B cell (primary cell): ENCODE data around the gene SS18L1. TPM values are rescaled to one million over a fixed set of nuclear protein-coding genes. Genes with fewer than 3 reads are reported as not detected.

Source experiments
- ATAC-seq: fragments of 200-7000 bp; cut with Tn5 transposase; one replicate; pipeline ENCODE4 v1.10.0; 2021; ENCODE audit warnings: low read depth, mild to moderate bottlenecking, moderate number of reproducible peaks, moderate library complexity
- CTCF ChIA-PET: fragments of 350-600 bp; sonication (Branson Sonifier 250); formaldehyde crosslinking; loops from one replicate; lab custom pipeline; 2021; ENCODE audit warnings: antibody characterized with exemption, inconsistent platforms; lab: Charles Lee
- POLR2A ChIA-PET: fragments of 350-600 bp; sonication (Branson Sonifier 250); formaldehyde crosslinking; loops from one replicate; lab custom pipeline; 2021; ENCODE audit warnings: antibody characterized with exemption; lab: Charles Lee
- DNase-seq: peaks from one replicate; pipeline ENCODE4 v3.0.0; 2013
- H2AFZ ChIP-seq: 2 replicates; pipeline ENCODE4 v1.6.1; 2012; ENCODE audit warnings: mild to moderate bottlenecking, low read depth, low read length; ENCODE audit not compliant: insufficient read depth, poor library complexity, severe bottlenecking
- H3K27ac ChIP-seq, 2 donors: 1 replicate in 1 of 2; 2 replicates in 1 of 2; pipeline ENCODE4 v1.5.1; 2012 to 2013; ENCODE audit warnings: low read length in 2 of 2, mild to moderate bottlenecking in 2 of 2, moderate library complexity in 1 of 2
- H3K27me3 ChIP-seq, 4 experiments: fragments of 200-600 bp in 1 of 4; sonication (generic) in 1 of 4; replicated peaks in 1 of 4; 1 replicate in 2 of 4; 2 replicates in 2 of 4; pipeline versions ENCODE4 v1.6.1 to v1.7.0; 2013 to 2016; ENCODE audit warnings: low read length in 3 of 4, mild to moderate bottlenecking in 2 of 4, mixed read lengths in 1 of 4, moderate library complexity in 1 of 4; ENCODE audit not compliant: insufficient read depth in 4 of 4, control insufficient read depth in 3 of 4; ENCODE audit errors: control extremely low read depth in 1 of 4
- H3K36me3 ChIP-seq, 2 experiments: replicated peaks in 1 of 2; 1 replicate in 1 of 2; 2 replicates in 1 of 2; pipeline versions ENCODE4 v1.6.1 to v1.7.1; 2013; ENCODE audit warnings: low read length in 1 of 2; ENCODE audit not compliant: insufficient read depth in 2 of 2, control insufficient read depth in 1 of 2; ENCODE audit errors: control extremely low read depth in 1 of 2, extremely low read depth in 1 of 2
- H3K4me1 ChIP-seq, 2 donors: fragments of 200-600 bp in 1 of 2; sonication (generic) in 1 of 2; 1 replicate in 1 of 2; 2 replicates in 1 of 2; pipeline versions ENCODE4 v1.5.1 to v1.6.1; 2013 to 2017; ENCODE audit warnings: low read length in 2 of 2; ENCODE audit not compliant: control insufficient read depth in 2 of 2, insufficient read depth in 2 of 2
- H3K4me2 ChIP-seq: replicated peaks from 2 replicates; pipeline ENCODE3; 2012; ENCODE audit warnings: mild to moderate bottlenecking, low read depth, low read length; ENCODE audit not compliant: poor library complexity, severe bottlenecking
- H3K4me3 ChIP-seq, 5 experiments: fragments of 200-600 bp in 1 of 5; sonication (generic) in 1 of 5; 1 replicate in 3 of 5; 2 replicates in 2 of 5; pipeline versions ENCODE4 v1.5.1 to v1.7.0; 2011 to 2016; ENCODE audit warnings: low read length in 4 of 5, mild to moderate bottlenecking in 4 of 5, low read depth in 2 of 5, control low read depth in 1 of 5, moderate library complexity in 1 of 5; ENCODE audit not compliant: insufficient read depth in 1 of 5; ENCODE audit errors: control extremely low read depth in 1 of 5, extremely low read depth in 1 of 5
- H3K79me2 ChIP-seq: fragments of 200-600 bp; sonication (generic); one replicate; pipeline ENCODE4 v1.6.0; 2016; ENCODE audit warnings: low read length; ENCODE audit not compliant: control insufficient read depth, insufficient read depth
- H3K9ac ChIP-seq: fragments of 200-600 bp; sonication (generic); 2 replicates; pipeline ENCODE4 v1.6.1; 2017; ENCODE audit warnings: mild to moderate bottlenecking, low read length, moderate library complexity
- H3K9me3 ChIP-seq, 3 donors: one replicate each; pipeline versions ENCODE4 v1.6.1 to v1.7.1; 2013; ENCODE audit warnings: low read length in 2 of 3; ENCODE audit not compliant: control insufficient read depth in 2 of 3, insufficient read depth in 1 of 3; ENCODE audit errors: control extremely low read depth in 1 of 3
- H4K20me1 ChIP-seq: 2 replicates; pipeline ENCODE4 v1.6.0; 2012; ENCODE audit warnings: mild to moderate bottlenecking, low read length; ENCODE audit not compliant: insufficient read depth, control insufficient read depth, poor library complexity, severe bottlenecking
- H3K27ac Mint-ChIP-seq: one replicate; pipeline ENCODE4 v1.8.0; 2021; ENCODE audit warnings: mixed read lengths
- H3K27me3 Mint-ChIP-seq: one replicate; pipeline ENCODE4 v1.8.0; 2021; ENCODE audit warnings: mixed read lengths
- H3K4me1 Mint-ChIP-seq: one replicate; pipeline ENCODE4 v1.8.0; 2021; ENCODE audit warnings: mixed read lengths
- H3K4me3 Mint-ChIP-seq: one replicate; pipeline ENCODE4 v1.8.0; 2021; ENCODE audit warnings: mixed read lengths
- H3K9me3 Mint-ChIP-seq: one replicate; pipeline ENCODE4 v1.8.0; 2022; ENCODE audit warnings: mixed read lengths; ENCODE audit not compliant: insufficient read depth
- EZH2 ChIP-seq: IDR thresholded peaks from 2 replicates; pipeline ENCODE4 v1.6.1; 2012; ENCODE audit warnings: borderline replicate concordance, low read depth, mild to moderate bottlenecking, moderate library complexity, low read length; ENCODE audit not compliant: insufficient read depth, poor library complexity, severe bottlenecking
- WGBS: methylation state at CpG from one replicate; pipeline ENCODE4 v1.1.5; 2013; ENCODE audit warnings: missing lambda C conversion rate; ENCODE audit not compliant: insufficient coverage; 5-methylcytosine and 5-hydroxymethylcytosine counted together
- intact Hi-C: fragments of 100-400 bp; cut with micrococcal nuclease; formaldehyde crosslinking; loops from one replicate; pipeline ENCODE4 v1.10.0; 2022
- polyA plus RNA-seq: library from polyadenylated mRNA; depleted of rRNA; stranded (reverse); fragments of >200 nt; gene quantifications from 2 replicates; pipeline ENCODE4 v1.2.3, GENCODE V29; 2012
- total RNA-seq, 2 donors: library from RNA; stranded (reverse); fragments of 120-200 nt in 1 of 2; gene quantifications; 1 replicate in 1 of 2; 2 replicates in 1 of 2; pipeline versions ENCODE4 v1.2.3 to v1.2.4, GENCODE V29; 2013 to 2022
- TF ChIP-seq, protein P1 (sequence below): fragments of 200-600 bp; IDR thresholded peaks from one replicate; pipeline ENCODE4 v1.8.0; 2022; ENCODE audit warnings: antibody characterized with exemption, mild to moderate bottlenecking

Gene SS18L1
- total and polyA plus RNA-seq, 2 donors (not counting 1 experiment from before 2014, with no cell fraction given): 15.4 to 20.7 TPM

GRCh38 chr20:62210496-62210855 lies 66.9 kb downstream of the SS18L1 start:
- H3K9ac ChIP-seq: no peak overlapping the region
- intact Hi-C loops: no loop called here
- Mint-ChIP-seq H3K4me1 (no peaks in the 10 kb centered on the region), H3K9me3 (no peaks in the 10 kb centered on the region), H3K27ac (no peak overlapping the region), H3K27me3 (peaks cover 17% of the 10 kb centered on the region), H3K4me3 (no peak overlapping the region)
- no peak overlapping the region for H3K4me3 ChIP-seq
- H2AFZ ChIP-seq: no peak overlapping the region
- no peaks in the 10 kb centered on the region for H3K36me3 ChIP-seq
- H4K20me1 ChIP-seq: no peaks in the 10 kb centered on the region
- H3K4me2 ChIP-seq: no peak overlapping the region
- H3K27ac ChIP-seq: no peak overlapping the region
- ChIA-PET POLR2A (no interaction called here), CTCF (no interaction called here)
- no peaks in the 10 kb centered on the region for H3K4me1 ChIP-seq
- DNase-seq: no peak
- no peak for ATAC-seq
- H3K79me2 ChIP-seq: no peaks in the 10 kb centered on the region
- no peaks in the 10 kb centered on the region for H3K9me3 ChIP-seq
- 70% methylated on average over 21 of the region's 21 CpGs for WGBS
- TF ChIP-seq EZH2: no peak
- TF ChIP-seq, protein P1, sequence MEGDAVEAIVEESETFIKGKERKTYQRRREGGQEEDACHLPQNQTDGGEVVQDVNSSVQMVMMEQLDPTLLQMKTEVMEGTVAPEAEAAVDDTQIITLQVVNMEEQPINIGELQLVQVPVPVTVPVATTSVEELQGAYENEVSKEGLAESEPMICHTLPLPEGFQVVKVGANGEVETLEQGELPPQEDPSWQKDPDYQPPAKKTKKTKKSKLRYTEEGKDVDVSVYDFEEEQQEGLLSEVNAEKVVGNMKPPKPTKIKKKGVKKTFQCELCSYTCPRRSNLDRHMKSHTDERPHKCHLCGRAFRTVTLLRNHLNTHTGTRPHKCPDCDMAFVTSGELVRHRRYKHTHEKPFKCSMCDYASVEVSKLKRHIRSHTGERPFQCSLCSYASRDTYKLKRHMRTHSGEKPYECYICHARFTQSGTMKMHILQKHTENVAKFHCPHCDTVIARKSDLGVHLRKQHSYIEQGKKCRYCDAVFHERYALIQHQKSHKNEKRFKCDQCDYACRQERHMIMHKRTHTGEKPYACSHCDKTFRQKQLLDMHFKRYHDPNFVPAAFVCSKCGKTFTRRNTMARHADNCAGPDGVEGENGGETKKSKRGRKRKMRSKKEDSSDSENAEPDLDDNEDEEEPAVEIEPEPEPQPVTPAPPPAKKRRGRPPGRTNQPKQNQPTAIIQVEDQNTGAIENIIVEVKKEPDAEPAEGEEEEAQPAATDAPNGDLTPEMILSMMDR: no peak
- H3K27me3 ChIP-seq: peaks cover 0 to 40% (median 11%) of the 10 kb centered on the region in 4 experiments

- intact Hi-C loops: no loop called here
- Histone ChIP-seq H3K4me3 (no peak overlapping the region), H4K20me1 (no peaks in the 10 kb centered on the region), H3K27me3 (peaks cover 0 to 40% (median 11%) of the 10 kb centered on the region in 4 experiments), H3K27ac (no peak overlapping the region), H2AFZ (no peak overlapping the region), H3K4me1 (no peaks in the 10 kb centered on the region), H3K9me3 (no peaks in the 10 kb centered on the region), H3K9ac (no peak overlapping the region), H3K4me2 (no peak overlapping the region), H3K79me2 (no peaks in the 10 kb centered on the region), H3K36me3 (no peaks in the 10 kb centered on the region)
- no peak for DNase-seq
- CTCF ChIA-PET: interaction anchor here (0.5 kb wide), 1 partner anchor 47 kb away, joined by 3 read pairs; no protein-coding TSS in a partner anchor
- Mint-ChIP-seq H3K27ac (no peak overlapping the region), H3K4me3 (no peak overlapping the region), H3K4me1 (no peaks in the 10 kb centered on the region), H3K9me3 (no peaks in the 10 kb centered on the region), H3K27me3 (peaks cover 17% of the 10 kb centered on the region)
- TF ChIP-seq, protein P1: no peak
- no peak for TF ChIP-seq EZH2
- POLR2A ChIA-PET: no interaction called here
- WGBS: 88% methylated on average over 8 of the region's 8 CpGs
- ATAC-seq: no peak
These were observed 67.6 kb downstream of the SS18L1 start for GRCh38 chr20:62211216-62211615.
